Type B pancreatic cell (in vitro differentiated cells): ENCODE results near the gene HTR3D. TPM values are rescaled to one million over a fixed set of nuclear protein-coding genes. Genes with fewer than 3 reads are reported as not detected.

Source experiments
- DNase-seq: peaks from one replicate; pipeline ENCODE4 v3.0.0; 2021; ENCODE audit warnings: mixed read lengths; ENCODE audit not compliant: unreplicated experiment; ENCODE audit errors: extremely low spot score
- H3K27ac Mint-ChIP-seq: 2 replicates; pipeline ENCODE4 v1.8.0; 2021; ENCODE audit warnings: mild to moderate bottlenecking, mixed read lengths
- H3K27me3 Mint-ChIP-seq: 2 replicates; pipeline ENCODE4 v1.8.0; 2021; ENCODE audit warnings: mixed read lengths
- H3K36me3 Mint-ChIP-seq: 2 replicates; pipeline ENCODE4 v1.8.0; 2021; ENCODE audit warnings: mixed read lengths
- H3K4me1 Mint-ChIP-seq: one replicate; pipeline ENCODE4 v1.8.0; 2021; ENCODE audit warnings: mixed read lengths; ENCODE audit not compliant: unreplicated experiment
- H3K4me3 Mint-ChIP-seq: 2 replicates; pipeline ENCODE4 v1.8.0; 2021; ENCODE audit warnings: mild to moderate bottlenecking, mixed read lengths
- H3K9me3 Mint-ChIP-seq: 2 replicates; pipeline ENCODE4 v1.8.0; 2021; ENCODE audit warnings: mixed read lengths
- CTCF ChIP-seq: fragments of 200-600 bp; sonication (generic); conservative IDR thresholded peaks from 2 replicates; pipeline ENCODE4 v1.5.0; 2021; ENCODE audit warnings: antibody characterized with exemption, mild to moderate bottlenecking
- total RNA-seq: library from RNA; stranded (reverse); gene quantifications from 2 replicates; pipeline ENCODE4 v1.2.1, GENCODE V29; 2021; ENCODE audit warnings: low replicate concordance

HTR3D gene
- total RNA-seq, 1 donor from 2014 or later, result not detected

GRCh38 chr3:184011937-184012889 is 19.3 kb upstream of the HTR3D start:
- no peak for TF ChIP-seq CTCF
- no peak overlapping the region for H3K4me3 Mint-ChIP-seq
- peaks cover 32% of the 10 kb centered on the region for H3K36me3 Mint-ChIP-seq
- H3K27ac Mint-ChIP-seq, result no peak overlapping the region
- peaks cover 28% of the 10 kb centered on the region for H3K4me1 Mint-ChIP-seq
- no peak for DNase-seq
- H3K9me3 Mint-ChIP-seq, result no peaks in the 10 kb centered on the region
- no peaks in the 10 kb centered on the region for H3K27me3 Mint-ChIP-seq

- H3K27me3 Mint-ChIP-seq, result peaks cover 3% of the 10 kb centered on the region
- H3K4me1 Mint-ChIP-seq, result peaks cover 28% of the 10 kb centered on the region
- no peak for DNase-seq
- peak overlapping the region; percentile 84 for H3K4me3 Mint-ChIP-seq
- H3K36me3 Mint-ChIP-seq, result peaks cover 25% of the 10 kb centered on the region
- peak overlapping the region; percentile 78 for H3K27ac Mint-ChIP-seq
- no peak for TF ChIP-seq CTCF
- no peaks in the 10 kb centered on the region for H3K9me3 Mint-ChIP-seq
These were observed 16.0 kb upstream of the HTR3D start for GRCh38 chr3:184015381-184016019.

- Mint-ChIP-seq H3K4me1 (peaks cover 28% of the 10 kb centered on the region), H3K9me3 (no peaks in the 10 kb centered on the region), H3K27ac (peak overlapping the region; percentile 78), H3K36me3 (peaks cover 19% of the 10 kb centered on the region), H3K27me3 (peaks cover 6% of the 10 kb centered on the region), H3K4me3 (peak overlapping the region; percentile 84)
- no peak for DNase-seq
- no peak for TF ChIP-seq CTCF
These were observed 15.4 kb upstream of the HTR3D start for GRCh38 chr3:184016169-184016570.

- Mint-ChIP-seq H3K9me3 (no peaks in the 10 kb centered on the region), H3K36me3 (peaks cover 14% of the 10 kb centered on the region)
These were observed 14.5 kb upstream of the HTR3D start for GRCh38 chr3:184016811-184017671.

More at GRCh38 chr3:184016811-184017671, 14.5 kb upstream of the HTR3D start:
- peak; percentile 100 for TF ChIP-seq CTCF
- H3K27ac Mint-ChIP-seq, result peak overlapping the region; percentile 96
- DNase-seq, result peak; percentile 79
- peaks cover 11% of the 10 kb centered on the region for H3K27me3 Mint-ChIP-seq
- peak overlapping the region; percentile 100 for H3K4me3 Mint-ChIP-seq
- H3K4me1 Mint-ChIP-seq, result peaks cover 28% of the 10 kb centered on the region
